ENCODE results near the gene NCLN. TPM values are rescaled to one million over a fixed set of nuclear protein-coding genes. Genes with fewer than 3 reads are reported as not detected.

The NCLN gene
- total RNA-seq, 2 donors from 2014 or later = 29.4 to 40.4 TPM

DNA sequence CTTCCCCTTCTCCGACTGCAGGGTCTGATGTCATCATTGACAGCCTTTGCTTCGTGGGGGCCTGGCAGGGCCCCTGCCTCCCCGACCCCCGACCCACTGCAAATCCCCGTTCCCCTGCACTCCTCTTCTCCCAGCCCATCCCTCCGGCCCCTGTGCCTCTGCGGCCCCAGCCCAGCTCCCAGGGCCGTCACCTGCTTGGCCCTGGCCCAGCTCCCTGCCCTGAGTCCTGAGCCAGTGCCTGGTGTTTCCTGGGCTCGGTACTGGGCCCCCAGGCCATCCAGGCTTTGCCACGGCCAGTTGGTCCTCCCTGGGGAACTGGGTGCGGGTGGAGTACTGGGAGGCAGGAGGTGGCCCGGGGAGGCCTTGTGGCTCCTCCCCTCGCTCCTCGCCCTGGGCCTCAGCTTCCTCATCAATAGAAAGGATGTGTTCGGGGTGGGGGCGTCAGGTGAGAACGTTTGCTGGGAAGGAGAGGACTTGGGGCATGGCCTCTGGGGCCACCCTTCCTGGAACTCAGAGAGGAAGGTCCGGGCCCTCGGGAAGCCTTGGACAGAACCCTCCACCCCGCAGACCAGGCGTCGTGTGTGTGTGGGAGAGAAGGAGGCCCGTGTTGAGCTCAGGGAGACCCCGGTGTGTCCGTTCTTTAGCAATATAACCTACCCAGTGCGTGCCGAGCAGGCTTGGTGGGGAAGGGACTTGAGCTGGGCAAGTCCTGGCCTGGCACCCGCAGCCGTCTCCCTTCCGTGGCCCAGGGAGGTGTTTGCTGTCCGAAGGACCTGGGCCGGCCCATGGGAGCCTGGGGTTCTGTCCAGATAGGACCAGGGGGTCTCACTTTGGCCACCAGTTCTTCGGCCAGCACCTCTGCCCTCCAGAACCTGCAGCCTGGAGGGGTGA, 22.8 kb downstream of the NCLN start:
- H3K36me3 ChIP-seq = peaks cover 25% of the 10 kb centered on the region
- no peak for ATAC-seq (ENCODE audit: insufficient number of reproducible peaks, low FRiP score, low read depth)
- TF ChIP-seq, protein P1, sequence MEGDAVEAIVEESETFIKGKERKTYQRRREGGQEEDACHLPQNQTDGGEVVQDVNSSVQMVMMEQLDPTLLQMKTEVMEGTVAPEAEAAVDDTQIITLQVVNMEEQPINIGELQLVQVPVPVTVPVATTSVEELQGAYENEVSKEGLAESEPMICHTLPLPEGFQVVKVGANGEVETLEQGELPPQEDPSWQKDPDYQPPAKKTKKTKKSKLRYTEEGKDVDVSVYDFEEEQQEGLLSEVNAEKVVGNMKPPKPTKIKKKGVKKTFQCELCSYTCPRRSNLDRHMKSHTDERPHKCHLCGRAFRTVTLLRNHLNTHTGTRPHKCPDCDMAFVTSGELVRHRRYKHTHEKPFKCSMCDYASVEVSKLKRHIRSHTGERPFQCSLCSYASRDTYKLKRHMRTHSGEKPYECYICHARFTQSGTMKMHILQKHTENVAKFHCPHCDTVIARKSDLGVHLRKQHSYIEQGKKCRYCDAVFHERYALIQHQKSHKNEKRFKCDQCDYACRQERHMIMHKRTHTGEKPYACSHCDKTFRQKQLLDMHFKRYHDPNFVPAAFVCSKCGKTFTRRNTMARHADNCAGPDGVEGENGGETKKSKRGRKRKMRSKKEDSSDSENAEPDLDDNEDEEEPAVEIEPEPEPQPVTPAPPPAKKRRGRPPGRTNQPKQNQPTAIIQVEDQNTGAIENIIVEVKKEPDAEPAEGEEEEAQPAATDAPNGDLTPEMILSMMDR (IDR thresholded peaks at IDR 0.05) = no peak

DNA sequence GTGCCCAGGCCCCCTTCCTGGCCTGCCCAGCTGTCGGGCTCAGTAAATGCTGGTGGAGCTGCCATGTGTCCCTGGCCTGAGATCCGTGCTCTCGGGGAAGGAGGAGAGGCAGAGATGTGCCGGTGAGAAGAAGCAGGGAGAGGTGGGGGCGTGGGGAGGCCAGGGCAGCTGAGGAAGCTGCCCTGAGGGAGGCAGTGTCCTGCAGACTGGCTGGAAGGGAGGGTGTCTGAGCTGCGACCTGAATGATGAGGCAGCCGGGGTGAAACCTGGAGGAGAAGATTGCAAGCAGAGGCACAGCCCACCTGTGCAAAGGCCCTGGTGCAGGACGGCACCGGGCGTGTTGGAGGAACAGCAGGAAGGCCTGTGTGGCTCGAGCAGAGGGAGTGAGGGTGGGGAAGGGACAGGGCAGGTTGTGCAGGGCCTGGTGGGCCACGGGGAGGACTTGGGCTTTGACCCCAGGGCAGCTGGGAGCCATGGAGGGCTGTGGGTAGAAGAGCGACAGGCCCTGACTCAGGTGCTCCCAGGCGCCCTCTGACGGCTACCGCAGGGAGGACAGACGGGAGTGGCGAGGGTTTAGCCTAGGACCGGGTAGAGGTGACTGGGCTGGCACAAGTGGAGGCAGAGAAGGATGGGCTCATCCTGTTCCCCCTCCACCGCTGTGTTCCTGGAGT, 24.8 kb downstream of the NCLN start:
- H3K4me3 ChIP-seq = no peak overlapping the region
- no peaks in the 10 kb centered on the region for H3K9me3 ChIP-seq
- no peak for DNase-seq (ENCODE audit: low spot score)
- no peak for ATAC-seq (ENCODE audit: insufficient number of reproducible peaks, low FRiP score, low read depth)
- no peaks in the 10 kb centered on the region for H3K4me1 ChIP-seq (ENCODE audit: control insufficient read depth in 1 of 2, low read depth in 2 of 2)
- no peak overlapping the region for H3K27ac ChIP-seq
- no peaks in the 10 kb centered on the region for H3K27me3 ChIP-seq (replicated peaks; ENCODE audit: insufficient read depth)
- TF ChIP-seq, protein P1 (IDR thresholded peaks at IDR 0.05) = peak; percentile 40
- H3K36me3 ChIP-seq = peaks cover 14% of the 10 kb centered on the region

More for the DNA sequence above, 22.8 kb downstream of the NCLN start:
- H3K4me3 ChIP-seq = no peak overlapping the region
- H3K27me3 ChIP-seq (replicated peaks; ENCODE audit: insufficient read depth) = no peaks in the 10 kb centered on the region
- no peak for DNase-seq (ENCODE audit: low spot score)
- H3K27ac ChIP-seq = no peak overlapping the region
- no peaks in the 10 kb centered on the region for H3K9me3 ChIP-seq
- H3K4me1 ChIP-seq (ENCODE audit: control insufficient read depth in 1 of 2, low read depth in 2 of 2) = no peaks in the 10 kb centered on the region

GRCh38 chr19:3211191-3211590, 25.5 kb downstream of the NCLN start:
- Histone ChIP-seq H3K27me3 (replicated peaks; ENCODE audit: insufficient read depth) (no peaks in the 10 kb centered on the region), H3K27ac (no peak overlapping the region), H3K4me3 (no peak overlapping the region), H3K36me3 (peaks cover 14% of the 10 kb centered on the region), H3K9me3 (no peaks in the 10 kb centered on the region), H3K4me1 (ENCODE audit: control insufficient read depth in 1 of 2, low read depth in 2 of 2) (no peaks in the 10 kb centered on the region)
- DNase-seq (ENCODE audit: low spot score) (no peak), ATAC-seq (ENCODE audit: insufficient number of reproducible peaks, low FRiP score, low read depth) (no peak)
- TF ChIP-seq, protein P1 (IDR thresholded peaks at IDR 0.05) = no peak

DNA sequence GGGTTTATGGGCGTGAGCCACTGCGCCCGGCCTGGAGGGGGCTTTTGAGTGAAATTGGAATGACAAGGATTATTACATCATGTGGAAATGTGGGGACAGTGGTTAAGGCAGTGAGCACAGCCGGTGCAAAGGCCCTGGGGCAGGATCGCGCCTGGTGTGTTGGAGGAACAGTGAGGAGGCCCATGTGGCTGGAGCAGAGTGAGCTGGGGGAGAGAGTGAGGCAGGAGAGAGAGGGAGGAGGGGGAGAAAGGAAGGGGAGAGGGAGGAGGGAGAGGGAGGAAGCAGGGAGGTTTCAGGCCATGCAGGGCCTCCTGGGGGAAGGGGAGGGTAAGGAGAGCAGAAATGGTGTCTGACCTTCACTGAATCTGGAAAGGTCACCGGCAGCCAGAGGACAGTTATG, 27.4 kb downstream of the NCLN start:
- Histone ChIP-seq H3K4me3 (no peak overlapping the region), H3K4me1 (ENCODE audit: control insufficient read depth in 1 of 2, low read depth in 2 of 2) (no peaks in the 10 kb centered on the region), H3K36me3 (no peaks in the 10 kb centered on the region), H3K27me3 (replicated peaks; ENCODE audit: insufficient read depth) (no peaks in the 10 kb centered on the region), H3K27ac (no peak overlapping the region), H3K9me3 (no peaks in the 10 kb centered on the region)
- no peak for DNase-seq (ENCODE audit: low spot score)
- no peak for ATAC-seq (ENCODE audit: insufficient number of reproducible peaks, low FRiP score, low read depth)
- TF ChIP-seq, protein P1 (IDR thresholded peaks at IDR 0.05) = no peak

DNA sequence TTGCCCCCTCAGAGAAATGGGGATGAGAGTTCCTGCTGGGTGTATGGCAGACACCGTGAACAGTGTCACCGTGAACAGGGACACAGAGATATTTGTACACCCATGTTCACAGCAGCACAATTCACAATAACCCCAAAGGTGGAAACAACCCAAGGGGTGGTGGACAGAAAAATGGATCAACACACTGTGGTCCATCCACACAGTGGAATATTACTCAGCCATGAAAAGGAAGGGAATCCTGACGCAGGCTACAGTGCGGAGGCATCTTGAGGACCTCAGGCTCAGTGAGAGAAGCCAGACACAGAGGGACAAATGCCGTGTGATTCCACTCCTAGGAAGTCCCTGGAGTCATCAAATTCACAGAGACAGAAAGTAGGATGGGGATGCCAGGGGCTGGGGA, 31.1 kb downstream of the NCLN start:
- Histone ChIP-seq H3K4me3 (no peak overlapping the region), H3K4me1 (ENCODE audit: control insufficient read depth in 1 of 2, low read depth in 2 of 2) (no peaks in the 10 kb centered on the region), H3K27ac (no peak overlapping the region), H3K36me3 (no peaks in the 10 kb centered on the region), H3K27me3 (replicated peaks; ENCODE audit: insufficient read depth) (no peaks in the 10 kb centered on the region), H3K9me3 (no peaks in the 10 kb centered on the region)
- TF ChIP-seq, protein P1 (IDR thresholded peaks at IDR 0.05) = no peak
- DNase-seq (ENCODE audit: low spot score) = no peak
- ATAC-seq (ENCODE audit: insufficient number of reproducible peaks, low FRiP score, low read depth) = no peak
